CD4-positive, alpha-beta T cell treated with Interferon gamma for 1 hour (primary cell): ENCODE data around the gene PALLD.

ENCODE experiments used
- DNase-seq: peaks from one replicate; pipeline ENCODE4 v3.0.0-alpha.2; 2020

The PALLD gene

DNA sequence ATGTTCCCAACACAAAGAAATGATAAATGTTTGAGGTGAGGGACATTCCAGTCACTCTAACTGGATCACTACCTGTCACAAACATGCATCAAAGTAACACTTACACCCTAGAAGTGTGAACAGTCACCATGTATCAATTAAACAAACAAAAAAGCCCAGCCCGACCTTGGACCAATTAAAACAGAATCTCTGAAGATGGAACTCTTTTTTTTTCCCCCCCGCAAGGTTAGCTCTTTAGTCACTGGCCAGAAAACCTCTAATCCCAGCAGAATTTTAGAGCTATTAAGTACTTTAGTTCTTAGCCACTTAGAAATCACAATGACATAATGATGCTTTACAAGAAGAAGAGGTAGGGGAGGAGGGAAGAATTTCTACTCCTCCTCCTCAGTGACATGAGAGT, 154.5 kb downstream of the PALLD start:
- no peak for DNase-seq

DNA sequence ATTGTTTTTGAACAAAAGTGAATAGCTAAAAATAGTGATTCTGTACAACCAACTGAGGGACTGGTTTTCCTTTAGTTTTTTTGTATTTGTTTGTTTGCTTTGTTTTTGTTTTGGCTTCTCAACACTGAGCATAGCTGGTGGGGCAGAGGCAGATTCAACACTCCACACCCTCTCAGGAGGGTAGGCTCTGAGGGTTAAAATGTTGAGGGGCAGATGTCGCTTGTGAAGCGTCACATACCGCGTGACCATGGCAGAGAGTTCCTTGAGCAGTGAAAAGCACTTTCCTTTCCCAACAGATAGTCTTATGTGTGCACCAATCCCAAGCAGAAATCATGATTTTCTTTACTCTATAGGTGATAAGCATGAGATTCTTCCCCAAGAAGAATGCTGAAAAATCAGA, 155.0 kb downstream of the PALLD start:
- no peak for DNase-seq

DNA sequence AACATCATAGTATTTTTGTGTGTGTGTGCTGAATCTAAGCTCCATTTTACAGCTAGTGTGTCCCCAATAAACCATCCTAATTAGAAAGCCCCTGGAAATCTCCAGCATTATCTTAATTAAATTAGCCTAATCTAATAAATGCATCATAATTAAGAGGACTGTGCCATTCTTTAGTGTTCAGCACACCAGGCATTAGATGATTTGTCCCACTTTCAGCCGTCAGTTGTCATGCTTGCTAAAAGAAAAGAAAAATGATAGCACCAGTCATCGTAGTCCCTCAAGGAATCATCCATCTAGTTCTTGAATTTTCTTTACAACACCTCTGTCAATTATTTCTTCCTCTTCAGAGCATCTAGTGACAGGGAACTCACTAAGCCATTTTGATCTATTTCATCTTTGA, 155.9 kb downstream of the PALLD start:
- no peak for DNase-seq

DNA sequence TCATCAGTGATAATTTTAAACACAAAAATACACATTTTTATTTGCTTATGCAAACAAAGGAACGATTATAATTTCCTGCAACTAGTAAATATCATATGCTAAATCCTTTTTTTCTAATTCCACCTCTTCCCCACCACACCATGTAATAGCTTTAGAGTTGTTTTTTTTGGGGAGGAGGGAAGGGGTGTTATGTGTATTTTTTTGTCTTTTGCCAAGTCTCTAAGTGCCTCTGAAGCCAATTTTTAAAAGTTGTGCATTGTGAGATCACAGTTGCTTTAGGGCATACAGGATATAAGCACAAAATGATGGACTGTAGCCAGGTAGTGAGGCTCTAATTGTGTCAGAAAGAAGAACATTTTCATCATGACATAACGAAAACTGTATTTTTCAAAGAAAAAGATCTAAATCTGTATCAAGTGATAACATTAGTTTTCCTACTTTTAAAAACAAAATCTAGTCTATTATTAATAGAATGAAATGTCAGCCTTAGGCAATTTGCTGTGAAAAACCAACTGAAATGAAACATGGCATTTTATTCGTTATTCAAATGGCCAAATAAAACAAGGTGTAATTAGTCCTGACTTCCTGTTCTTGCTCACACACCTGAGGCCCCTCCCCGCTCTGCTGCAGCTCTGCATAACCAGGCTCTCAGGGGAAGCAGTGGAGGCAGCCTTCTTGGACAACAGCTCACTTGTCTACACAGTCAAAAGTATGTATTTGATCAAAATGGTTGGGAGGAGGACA, 157.4 kb downstream of the PALLD start:
- no peak for DNase-seq

DNA sequence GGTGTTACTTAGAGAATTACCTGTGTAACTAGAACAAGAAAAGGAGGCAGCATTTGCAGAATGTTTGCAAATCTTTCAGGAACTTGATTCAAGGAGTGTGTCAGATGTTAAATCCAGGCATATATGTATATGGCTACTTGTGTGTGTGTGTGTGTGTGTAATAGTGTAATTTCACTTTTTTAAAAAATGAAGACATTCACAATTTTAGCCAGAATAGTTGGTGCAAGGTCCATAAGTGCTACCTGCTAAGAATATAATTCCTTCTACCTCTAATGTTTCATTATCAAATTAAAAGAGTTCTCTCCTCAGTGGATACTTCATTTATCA, 158.0 kb downstream of the PALLD start:
- DNase-seq = no peak

DNA sequence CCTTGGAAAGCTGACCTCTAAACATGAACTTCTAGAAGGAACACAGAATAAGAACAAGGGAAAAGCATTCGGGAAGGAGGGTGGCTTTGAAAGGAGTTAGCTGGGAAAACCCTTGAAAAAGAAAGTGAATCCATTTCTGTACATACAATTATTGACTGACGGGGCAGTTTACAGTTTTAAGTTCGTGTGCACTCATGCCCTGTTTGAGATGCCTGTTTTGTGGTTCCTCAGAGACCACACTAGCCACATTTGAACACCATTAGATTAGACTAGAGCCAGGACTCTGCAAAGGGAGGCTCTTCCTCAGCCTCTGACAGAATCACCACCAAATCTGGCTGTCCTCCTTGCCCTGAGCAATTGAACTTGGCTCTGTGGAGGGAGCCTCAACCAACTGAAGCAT, 158.3 kb downstream of the PALLD start:
- DNase-seq = no peak

DNA sequence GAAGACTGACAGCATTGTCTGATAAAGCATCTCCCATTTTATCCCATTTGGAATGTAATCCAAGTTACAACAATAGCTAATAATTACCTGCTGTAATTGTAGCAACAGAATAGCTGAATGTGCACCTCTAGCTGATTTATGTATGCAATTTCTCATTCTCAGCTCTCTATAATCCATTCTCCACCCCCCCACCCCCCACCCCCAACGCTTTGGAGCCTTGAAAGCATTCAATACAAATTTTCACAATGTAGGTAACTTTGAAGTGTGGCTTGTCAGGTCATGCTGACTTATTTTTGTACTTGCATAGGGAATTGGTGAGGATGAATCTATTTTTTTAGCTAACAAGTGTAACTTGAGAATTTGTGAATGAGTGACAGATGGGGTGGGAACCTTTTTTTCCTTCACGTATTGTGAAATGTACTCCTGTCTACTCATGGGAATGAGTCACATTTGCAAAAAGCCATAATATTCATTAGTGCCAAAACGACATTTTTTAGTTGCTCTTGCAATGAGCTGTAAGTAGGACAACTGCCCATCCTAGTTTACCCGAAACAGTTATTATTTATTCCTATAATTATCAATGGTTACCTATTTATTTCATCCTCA, 159.3 kb downstream of the PALLD start:
- DNase-seq = no peak

DNA sequence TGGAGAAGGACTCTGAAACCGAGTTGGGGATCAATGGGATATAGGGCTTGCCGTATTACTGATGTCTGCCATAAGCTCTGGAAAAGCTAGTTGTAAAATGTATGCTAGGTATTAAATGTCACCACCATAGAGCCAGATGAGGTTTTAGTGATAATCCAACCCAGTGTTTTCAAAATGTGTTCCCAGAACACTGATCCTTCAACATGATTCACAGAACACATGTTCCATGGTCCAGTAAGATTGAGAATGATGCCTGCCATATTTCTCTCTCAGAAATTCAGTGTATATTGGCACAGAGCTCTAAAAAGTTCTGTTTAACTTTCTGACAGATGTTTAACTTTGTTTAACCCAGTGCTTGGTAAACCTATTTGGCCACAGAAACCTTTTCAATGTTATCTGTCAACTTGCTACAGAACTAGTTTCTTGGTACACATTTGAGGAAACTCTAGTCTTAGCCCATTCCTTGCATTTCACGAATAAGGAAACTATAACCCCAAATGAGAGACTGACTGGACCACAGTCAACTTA, 160.2 kb downstream of the PALLD start:
- DNase-seq = no peak

DNA sequence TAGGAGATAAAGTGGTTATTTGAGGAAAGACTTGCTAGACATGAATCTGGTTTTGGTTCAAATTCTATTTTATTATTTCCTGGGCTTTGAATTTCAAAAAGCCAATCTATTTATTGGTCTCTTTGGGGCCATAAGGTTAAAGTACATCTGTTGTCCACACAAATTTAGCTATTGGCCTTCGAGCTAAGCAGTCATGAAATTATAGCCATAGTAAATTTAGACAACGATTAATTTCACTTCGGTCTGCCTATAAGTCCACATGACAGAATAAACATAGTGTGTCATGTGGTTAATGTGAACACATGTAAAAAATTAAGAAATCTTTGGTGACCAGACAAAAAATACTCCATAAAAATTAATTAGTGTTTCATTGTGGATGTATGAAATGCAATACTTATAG, 161.9 kb downstream of the PALLD start:
- no peak for DNase-seq

DNA sequence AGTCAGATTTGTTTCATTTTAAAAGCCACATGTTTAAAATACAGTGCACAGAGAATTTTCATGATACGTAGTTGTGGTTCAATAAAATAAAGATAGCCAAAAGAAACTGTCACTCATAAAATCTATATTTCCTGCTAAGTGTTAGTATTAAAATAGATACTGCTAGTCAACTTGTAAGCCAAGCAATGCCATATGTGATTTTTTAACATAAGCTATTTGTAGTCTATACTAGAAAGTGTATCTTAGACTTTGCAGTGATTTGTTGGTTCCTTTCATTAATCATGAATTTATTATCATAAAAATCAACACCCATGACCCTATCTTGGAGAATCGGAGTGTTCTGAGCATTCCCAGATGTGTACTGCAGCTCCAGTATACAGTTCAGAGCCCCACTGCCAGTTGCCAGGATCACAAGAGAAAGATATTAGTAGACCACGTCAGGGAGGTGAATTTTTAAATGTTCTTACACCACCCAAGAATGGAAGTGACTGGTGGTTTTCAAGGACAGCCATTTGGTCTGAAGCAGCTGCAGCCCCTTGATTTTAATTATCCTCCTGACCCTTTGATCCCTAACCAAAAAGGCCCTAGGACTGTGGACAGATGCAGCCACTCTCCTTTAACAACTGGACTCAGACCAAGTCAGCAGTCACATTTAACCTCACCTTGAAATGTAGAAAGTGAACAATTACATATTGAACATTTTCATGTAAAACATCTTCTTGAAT, 163.1 kb downstream of the PALLD start:
- DNase-seq = no peak

DNA sequence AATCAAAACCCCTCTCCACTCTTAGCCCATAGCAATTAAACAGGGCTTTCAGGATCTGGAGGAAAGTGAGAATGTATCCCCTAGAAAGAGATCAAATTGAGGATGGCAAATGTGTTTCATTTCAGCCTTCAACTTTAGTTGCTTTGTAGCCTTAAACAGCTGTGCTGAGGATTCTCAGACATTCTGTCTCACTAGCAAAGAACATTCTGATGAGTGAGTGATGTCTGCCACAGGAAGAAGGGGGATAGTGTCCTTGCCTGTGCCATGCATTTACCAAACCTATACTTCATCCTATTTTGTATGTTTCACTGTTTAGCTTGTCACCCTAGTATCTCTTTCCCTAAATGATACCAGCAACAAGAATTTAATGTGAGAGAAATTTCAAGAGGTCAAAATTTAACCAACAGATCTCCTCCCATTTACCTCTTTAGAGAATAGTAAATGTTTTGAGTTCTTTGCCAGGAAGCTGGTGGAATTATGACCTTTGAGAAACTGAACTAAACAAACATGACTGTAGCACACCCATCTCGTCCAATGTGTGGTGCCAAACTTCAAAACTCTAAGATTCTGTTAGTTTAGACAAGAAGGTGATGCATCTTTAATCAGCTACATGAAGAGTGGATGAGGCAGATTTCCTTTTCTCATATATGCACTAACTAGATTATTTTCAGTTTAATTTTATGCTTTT, 165.6 kb downstream of the PALLD start:
- no peak for DNase-seq

DNA sequence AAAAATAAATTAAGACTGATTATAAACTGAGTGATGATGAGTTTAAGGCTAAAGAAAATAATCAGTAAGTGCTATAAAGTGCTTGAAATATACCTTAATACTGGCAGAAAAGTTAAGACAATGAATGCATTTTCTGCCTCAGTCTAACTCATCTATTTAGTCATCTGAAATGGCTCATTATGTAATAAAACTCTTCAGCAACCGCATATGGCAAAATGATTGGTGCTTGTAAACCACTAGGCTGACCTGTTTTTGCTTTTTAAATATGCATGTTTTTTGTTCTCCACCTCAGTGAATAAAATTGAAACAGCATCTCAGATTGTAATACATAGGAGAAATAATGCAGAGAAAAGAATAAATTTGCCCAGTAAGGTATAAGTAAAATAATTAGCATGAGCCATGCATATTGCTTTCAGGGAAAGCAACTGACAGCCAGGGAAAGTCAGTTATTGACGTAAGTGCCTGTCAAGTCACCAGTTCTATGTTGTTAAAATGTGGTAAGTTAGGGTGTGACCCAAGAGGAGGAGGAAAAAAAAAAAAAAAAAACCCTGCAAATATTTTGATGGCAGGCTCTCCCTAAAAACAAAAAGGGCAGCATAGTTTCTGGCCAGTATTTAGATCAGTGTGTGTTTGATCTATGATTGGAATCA, 167.5 kb downstream of the PALLD start:
- DNase-seq = no peak

DNA sequence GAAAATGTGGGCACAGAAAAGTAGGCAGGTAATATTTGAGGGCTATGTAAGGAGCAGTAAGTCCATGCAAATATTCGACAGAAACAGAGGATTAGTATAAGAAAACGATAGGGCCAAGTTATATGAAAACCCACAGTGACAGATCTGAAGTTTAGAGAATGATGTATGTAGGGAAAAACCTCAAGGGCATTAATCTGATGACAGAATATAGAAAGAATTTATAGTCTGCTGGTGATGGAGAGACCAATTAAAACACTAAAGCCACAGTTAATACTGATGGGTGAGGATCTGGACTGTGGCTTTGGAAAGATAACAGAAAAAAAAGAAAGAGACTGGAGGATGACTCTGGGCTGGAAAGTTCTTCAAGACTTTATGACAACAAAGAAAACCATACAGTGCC, 169.7 kb downstream of the PALLD start:
- DNase-seq = no peak

DNA sequence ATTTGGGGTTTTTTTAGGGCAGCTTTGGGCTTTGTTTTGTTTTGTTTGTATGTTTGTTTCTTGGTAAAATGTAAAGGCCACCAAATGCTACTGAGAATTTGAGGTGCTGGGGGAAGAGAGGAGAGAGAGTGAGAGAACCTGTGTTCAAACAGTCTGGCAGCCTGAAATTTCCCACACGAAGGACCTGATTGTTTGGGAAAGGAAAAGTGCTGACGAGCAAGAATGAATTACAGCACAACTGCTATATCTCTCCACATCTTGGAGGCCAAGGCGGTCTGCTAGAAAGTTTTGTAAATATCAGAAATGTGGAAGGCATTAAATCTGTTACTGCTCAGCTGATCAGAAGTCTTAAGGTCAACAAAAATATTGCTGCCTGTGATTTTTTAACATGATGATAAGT, 170.5 kb downstream of the PALLD start:
- DNase-seq = no peak

DNA sequence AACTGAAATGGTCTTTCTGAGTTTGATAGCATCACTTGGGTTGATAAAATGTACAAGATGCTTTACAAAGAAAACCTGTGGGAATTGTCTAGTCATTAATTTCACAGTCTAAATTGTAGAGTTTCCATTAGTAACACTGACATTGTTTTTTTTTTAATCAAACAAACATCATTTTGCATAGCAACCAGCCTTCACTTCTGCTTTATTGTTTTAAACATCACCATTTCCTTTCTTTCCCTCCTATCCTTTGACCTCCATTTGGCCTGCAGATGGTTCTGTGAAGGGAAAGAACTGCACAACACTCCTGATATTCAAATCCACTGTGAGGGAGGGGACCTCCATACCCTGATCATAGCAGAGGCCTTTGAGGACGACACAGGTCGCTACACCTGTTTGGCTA, 171.1 kb downstream of the PALLD start:
- no peak for DNase-seq

DNA sequence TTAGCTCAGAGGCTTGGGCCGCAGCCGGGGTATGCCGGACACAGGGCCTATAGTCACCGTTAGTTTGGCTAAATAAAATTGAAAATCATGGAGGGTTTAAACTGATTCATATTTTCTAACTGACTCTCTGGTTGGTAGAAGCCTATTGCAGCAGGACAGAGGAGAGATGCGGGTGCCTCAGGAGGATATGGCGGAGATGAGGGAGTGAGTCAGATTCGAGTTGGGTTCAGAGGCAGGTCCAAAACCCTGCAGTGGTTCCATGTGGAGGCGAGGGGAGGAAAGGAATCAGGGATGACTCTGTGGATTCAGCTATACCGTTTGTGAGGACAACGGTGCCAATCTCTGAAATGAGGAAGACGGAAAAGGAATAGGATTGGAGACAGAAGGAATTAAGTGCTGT, 176.6 kb downstream of the PALLD start:
- DNase-seq = no peak

DNA sequence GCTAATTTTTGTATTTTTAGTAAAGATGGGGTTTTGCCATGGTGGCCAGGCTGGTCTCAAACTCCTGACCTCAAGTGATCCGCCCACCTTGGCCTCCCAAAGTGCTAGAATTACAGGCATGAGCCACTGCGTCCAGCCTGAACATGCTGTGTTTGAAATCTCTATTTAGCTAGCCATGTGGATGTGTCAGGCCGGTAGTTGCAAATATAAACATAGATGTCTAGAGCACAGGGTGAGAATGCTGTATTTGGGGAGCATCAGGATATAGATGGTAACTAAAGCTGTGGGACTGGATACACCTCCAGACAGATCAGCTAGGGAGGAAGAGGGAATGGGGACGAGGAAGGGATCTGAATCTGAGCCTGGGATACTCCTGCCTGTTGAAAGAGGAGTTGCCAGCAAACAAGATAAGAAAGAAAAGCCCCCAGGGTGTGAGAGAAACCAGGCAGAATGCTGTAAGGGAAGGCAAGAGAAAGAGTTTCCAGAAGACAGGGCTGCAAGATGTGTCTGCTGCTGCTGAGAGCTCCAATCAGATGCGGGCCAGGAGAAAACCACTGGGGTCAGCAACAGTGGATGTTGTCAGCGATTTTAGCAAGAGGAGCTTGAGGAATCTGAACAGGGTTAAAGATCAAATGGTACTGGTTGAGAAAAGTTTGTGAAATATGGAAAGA, 177.4 kb downstream of the PALLD start:
- DNase-seq = no peak

DNA sequence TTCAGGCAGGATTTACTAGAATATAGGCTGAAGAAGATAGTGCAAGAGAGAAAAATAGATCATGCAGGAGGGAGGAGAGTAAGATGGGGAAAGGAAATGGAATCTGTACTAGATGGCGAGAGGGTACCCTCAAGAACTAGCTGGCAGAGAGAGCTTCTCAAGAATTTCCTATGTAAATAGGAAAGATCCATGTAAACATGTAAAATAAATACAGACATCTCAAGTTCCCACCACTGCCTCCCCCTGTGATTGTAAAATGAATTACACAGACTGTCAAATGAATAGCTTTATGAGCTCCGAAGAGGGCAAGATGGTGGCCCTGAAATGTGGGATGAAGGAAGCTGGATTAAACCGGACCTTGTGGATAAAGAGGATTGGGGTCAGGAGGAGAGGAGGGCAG, 178.0 kb downstream of the PALLD start:
- no peak for DNase-seq

DNA sequence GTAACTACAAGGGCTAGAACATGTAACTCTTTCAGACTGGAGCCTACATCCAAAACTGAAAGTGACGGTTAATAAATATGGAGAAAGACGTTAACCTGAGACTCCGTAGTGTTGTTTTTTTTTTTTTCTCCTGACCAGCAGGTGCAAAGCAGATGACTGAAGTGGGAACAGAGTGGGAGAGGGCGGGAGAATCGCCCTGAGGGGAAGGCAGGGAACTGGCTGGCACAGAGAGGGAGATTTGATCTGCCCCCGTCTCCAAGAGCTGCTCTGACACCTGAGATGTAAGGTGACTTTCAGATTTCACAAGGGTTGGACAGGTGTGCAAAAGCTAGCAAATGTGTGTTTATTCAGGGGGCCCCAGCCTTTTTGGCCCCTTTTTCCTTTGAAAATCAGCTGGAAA, 180.2 kb downstream of the PALLD start:
- no peak for DNase-seq

DNA sequence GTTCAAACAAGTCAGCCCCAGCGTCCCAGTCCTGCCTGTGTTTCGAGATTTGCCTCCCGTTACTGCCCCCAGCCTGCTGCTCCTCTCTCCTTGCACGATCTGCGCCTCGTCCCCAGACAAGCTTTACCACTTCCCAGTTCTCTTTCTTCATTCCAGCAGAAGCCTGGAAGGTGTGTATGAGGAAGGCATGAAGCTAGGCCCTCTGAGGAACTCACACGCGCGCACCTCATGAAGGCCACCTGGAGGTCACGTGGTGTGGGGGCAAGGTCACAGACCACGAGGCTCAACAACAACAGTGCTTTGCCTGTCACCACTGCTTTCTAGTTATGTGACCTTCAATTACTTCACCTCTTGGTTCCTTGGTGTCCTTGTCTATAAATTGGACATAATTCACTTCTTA, 181.0 kb downstream of the PALLD start:
- no peak for DNase-seq

DNA sequence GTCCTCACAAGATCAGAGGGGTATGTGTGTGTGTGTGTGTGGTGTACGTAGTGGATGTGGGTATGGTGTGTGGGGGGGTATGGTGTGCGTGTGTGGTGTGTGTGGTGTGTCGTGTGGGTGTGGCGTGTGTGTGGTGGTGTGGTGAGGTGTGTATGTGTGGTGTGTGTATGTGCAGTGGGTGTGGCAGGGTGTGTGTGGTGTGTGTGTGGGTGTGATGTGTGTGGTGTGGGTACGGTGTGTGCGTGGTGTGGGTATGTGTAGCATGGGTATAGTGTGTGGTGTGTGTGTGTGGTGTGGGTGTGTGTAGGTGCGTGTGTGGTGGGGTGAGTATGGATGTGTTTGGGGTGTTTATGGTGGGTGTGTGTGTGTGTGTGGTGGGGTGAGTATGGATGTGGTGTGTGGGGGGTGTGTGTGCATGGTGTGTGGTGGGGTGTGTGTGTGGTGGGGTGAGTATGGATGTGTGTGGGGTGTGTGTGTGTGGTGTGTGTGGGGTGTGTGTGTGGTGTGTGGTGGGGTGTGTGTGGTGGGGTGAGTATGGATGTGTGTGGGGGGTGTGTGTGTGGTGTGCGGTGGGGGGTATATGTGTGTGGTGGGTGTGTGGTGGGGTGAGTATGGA, 182.0 kb downstream of the PALLD start:
- no peak for DNase-seq

DNA sequence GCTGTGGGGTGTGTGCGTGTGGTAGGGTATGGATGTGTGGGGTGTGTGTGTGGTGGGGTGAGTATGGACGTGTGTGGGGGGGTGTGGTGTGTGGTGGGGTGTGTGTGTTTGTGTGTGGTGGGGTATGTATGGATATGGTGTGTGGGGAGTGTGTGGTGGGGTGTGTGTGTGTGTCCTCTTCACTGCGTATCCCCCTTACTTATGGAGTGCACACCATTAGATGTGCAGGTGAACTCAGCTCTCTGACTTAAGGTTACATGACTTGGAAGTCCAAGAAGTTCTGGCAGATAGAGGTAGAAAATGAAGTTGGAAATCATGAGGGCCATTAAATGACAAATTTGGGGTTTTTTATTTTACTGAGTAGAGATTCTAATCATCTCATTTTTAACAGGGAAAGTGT, 182.5 kb downstream of the PALLD start:
- DNase-seq = no peak
